OCI-LY1 (cell line): ENCODE results near the gene CRABP1.

Experiments
- H2AFZ ChIP-seq: fragments of 200-600 bp; sonication (generic), shearing (Covaris generic); 2 replicates; pipeline ENCODE4 v1.6.0; 2014; ENCODE audit warnings: antibody characterized with exemption, mild to moderate bottlenecking, low read length
- H3F3A ChIP-seq: fragments of 200-600 bp; sonication (generic), shearing (Covaris generic); 2 replicates; pipeline ENCODE4 v1.6.0; 2014; ENCODE audit warnings: mild to moderate bottlenecking, antibody characterized with exemption, low read length, moderate library complexity; ENCODE audit not compliant: insufficient read depth
- H3K27ac ChIP-seq: fragments of 200-600 bp; sonication (generic); 2 replicates; pipeline ENCODE4 v1.5.1; 2014; ENCODE audit warnings: low read length, mixed run types, mild to moderate bottlenecking, low read depth; ENCODE audit not compliant: poor library complexity, severe bottlenecking
- H3K27me3 ChIP-seq: fragments of 200-600 bp; sonication (generic); 2 replicates; pipeline ENCODE4 v1.6.0; 2014; ENCODE audit warnings: antibody characterized with exemption, mild to moderate bottlenecking, low read length, moderate library complexity; ENCODE audit not compliant: insufficient read depth
- H3K36me3 ChIP-seq: fragments of 200-600 bp; sonication (generic); 2 replicates; pipeline ENCODE4 v1.6.1; 2014; ENCODE audit warnings: mild to moderate bottlenecking, antibody characterized with exemption, low read length, moderate library complexity, mixed read lengths; ENCODE audit not compliant: insufficient read depth
- H3K4me1 ChIP-seq: fragments of 200-600 bp; sonication (generic); 2 replicates; pipeline ENCODE4 v1.5.1; 2014; ENCODE audit warnings: mild to moderate bottlenecking, low read length, moderate library complexity; ENCODE audit not compliant: insufficient read depth, severe bottlenecking
- H3K4me2 ChIP-seq: fragments of 200-600 bp; sonication (generic), shearing (Covaris generic); 2 replicates; pipeline ENCODE4 v1.6.1; 2014; ENCODE audit warnings: low read length
- H3K4me3 ChIP-seq: fragments of 200-600 bp; sonication (generic); 2 replicates; pipeline ENCODE4 v1.5.1; 2014; ENCODE audit warnings: low read length, low read depth, mild to moderate bottlenecking, mixed read lengths; ENCODE audit not compliant: poor library complexity, severe bottlenecking
- H3K79me2 ChIP-seq: fragments of 200-600 bp; shearing (Covaris generic); 2 replicates; pipeline ENCODE4 v1.6.1; 2016; ENCODE audit warnings: mixed run types, low read length, mixed read lengths; ENCODE audit not compliant: insufficient read depth
- H3K9ac ChIP-seq: fragments of 200-600 bp; sonication (generic), shearing (Covaris generic); 2 replicates; pipeline ENCODE4 v1.6.1; 2014; ENCODE audit warnings: mild to moderate bottlenecking, low read length, mixed read lengths
- H3K9me2 ChIP-seq: fragments of 200-600 bp; sonication (generic), shearing (Covaris generic); 2 replicates; pipeline ENCODE4 v1.6.1; 2014; ENCODE audit warnings: low read depth, mild to moderate bottlenecking, low read length, mixed read lengths
- H3K9me3 ChIP-seq: fragments of 200-600 bp; shearing (Covaris generic); 2 replicates; pipeline ENCODE4 v1.6.1; 2014; ENCODE audit warnings: low read length, mixed read lengths
- H4K20me1 ChIP-seq: fragments of 200-600 bp; sonication (generic), shearing (Covaris generic); 2 replicates; pipeline ENCODE4 v1.6.0; 2016; ENCODE audit warnings: mild to moderate bottlenecking, low read length; ENCODE audit not compliant: insufficient read depth
- EZH2 ChIP-seq: fragments of 200-600 bp; sonication (generic), shearing (Covaris generic); IDR thresholded peaks from 2 replicates; pipeline ENCODE4 v1.8.0; 2017; ENCODE audit warnings: borderline replicate concordance, mixed run types, mild to moderate bottlenecking, antibody characterized with exemption, low read length, moderate library complexity, mixed read lengths
- TF ChIP-seq, protein P1 (sequence below): fragments of 200-600 bp; sonication (generic), shearing (Covaris generic); IDR thresholded peaks from 2 replicates; pipeline ENCODE4 v1.5.1; 2017; ENCODE audit warnings: mild to moderate bottlenecking, antibody characterized with exemption, low read length, moderate library complexity, mixed read lengths

The CRABP1 gene

DNA sequence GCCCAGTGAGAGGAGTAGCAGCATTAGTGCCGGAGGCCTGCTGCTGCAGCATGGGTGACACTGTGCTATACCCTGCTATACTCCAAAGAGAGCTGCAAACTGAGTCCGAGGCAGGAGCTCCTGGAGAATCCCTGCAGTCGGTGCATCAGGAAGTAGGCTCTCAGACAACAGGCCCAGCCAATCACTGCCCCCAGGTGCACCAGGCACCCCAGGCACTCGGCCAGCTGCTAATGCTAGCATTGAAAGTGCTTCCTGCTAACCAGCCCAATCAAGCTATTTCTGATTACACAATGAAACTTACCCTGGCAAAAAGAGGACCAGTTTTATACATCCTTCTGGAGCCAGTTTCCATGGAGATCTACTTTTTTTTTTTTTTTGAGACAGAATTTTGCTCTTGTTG lies 52.3 kb downstream of the CRABP1 start:
- H3K4me2 ChIP-seq = no peak overlapping the region
- H3K27ac ChIP-seq = no peak overlapping the region
- H3K4me3 ChIP-seq = no peak overlapping the region
- no peak overlapping the region for H3K9ac ChIP-seq
- H3K27me3 ChIP-seq = no peaks in the 10 kb centered on the region; the same call in 1 of the 2 replicates
- no peaks in the 10 kb centered on the region for H3F3A ChIP-seq
- no peak for TF ChIP-seq EZH2
- TF ChIP-seq, protein P1, sequence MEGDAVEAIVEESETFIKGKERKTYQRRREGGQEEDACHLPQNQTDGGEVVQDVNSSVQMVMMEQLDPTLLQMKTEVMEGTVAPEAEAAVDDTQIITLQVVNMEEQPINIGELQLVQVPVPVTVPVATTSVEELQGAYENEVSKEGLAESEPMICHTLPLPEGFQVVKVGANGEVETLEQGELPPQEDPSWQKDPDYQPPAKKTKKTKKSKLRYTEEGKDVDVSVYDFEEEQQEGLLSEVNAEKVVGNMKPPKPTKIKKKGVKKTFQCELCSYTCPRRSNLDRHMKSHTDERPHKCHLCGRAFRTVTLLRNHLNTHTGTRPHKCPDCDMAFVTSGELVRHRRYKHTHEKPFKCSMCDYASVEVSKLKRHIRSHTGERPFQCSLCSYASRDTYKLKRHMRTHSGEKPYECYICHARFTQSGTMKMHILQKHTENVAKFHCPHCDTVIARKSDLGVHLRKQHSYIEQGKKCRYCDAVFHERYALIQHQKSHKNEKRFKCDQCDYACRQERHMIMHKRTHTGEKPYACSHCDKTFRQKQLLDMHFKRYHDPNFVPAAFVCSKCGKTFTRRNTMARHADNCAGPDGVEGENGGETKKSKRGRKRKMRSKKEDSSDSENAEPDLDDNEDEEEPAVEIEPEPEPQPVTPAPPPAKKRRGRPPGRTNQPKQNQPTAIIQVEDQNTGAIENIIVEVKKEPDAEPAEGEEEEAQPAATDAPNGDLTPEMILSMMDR = no peak
- no peaks in the 10 kb centered on the region for H3K9me2 ChIP-seq
- no peaks in the 10 kb centered on the region for H4K20me1 ChIP-seq
- H3K36me3 ChIP-seq = no peaks in the 10 kb centered on the region
- no peaks in the 10 kb centered on the region for H3K4me1 ChIP-seq
- no peaks in the 10 kb centered on the region for H3K9me3 ChIP-seq
- H3K79me2 ChIP-seq = no peaks in the 10 kb centered on the region
- H2AFZ ChIP-seq = no peak overlapping the region

DNA sequence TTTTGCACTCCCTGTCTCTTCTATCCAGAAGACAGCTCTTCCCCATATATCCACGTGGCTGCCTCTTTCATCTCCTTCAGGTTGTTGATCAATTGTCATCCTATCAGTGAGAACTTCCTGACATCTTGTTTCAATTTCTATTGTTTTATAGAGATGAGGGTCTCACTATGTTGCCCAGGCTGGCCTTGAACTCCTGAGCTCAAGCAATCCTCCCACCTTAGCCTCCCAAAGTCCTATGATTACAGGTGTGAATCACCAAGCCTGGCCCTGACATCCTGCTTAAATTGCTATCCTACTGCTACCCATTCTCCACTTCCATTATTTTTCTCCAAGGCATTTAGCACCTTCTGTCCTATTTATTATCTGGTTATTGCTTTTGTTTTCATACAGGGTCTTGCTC lies 53.0 kb downstream of the CRABP1 start:
- Histone ChIP-seq H3K79me2 (no peaks in the 10 kb centered on the region), H3K27ac (no peak overlapping the region), H3K9ac (no peak overlapping the region), H3K4me3 (no peak overlapping the region), H3F3A (no peaks in the 10 kb centered on the region), H3K9me3 (no peaks in the 10 kb centered on the region), H3K4me2 (no peak overlapping the region), H3K36me3 (no peaks in the 10 kb centered on the region), H3K27me3 (no peaks in the 10 kb centered on the region; the same call in 1 of the 2 replicates), H2AFZ (no peak overlapping the region), H3K4me1 (no peaks in the 10 kb centered on the region), H4K20me1 (no peaks in the 10 kb centered on the region), H3K9me2 (no peaks in the 10 kb centered on the region)
- TF ChIP-seq, protein P1 = no peak
- TF ChIP-seq EZH2 = no peak

DNA sequence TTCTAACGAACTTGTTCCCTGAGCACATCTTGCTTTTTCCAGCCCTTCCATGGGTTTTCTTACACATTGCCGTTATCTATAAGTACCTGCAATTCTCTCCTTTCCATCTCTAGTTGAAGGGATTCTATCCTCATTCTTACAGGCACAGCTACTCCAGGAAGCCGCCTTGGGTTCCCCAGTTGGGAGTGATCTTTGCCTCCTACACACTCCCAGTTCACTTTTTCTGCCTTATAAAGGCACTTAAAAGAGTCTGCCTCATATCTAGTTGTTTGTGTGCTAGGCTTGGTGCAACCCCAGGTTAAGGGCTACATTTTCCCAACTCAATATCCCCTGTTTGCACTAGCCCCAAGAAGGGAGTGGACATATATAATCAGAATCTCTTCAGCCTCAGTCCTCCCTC lies 53.9 kb downstream of the CRABP1 start:
- H3K36me3 ChIP-seq = no peaks in the 10 kb centered on the region
- H3F3A ChIP-seq = no peaks in the 10 kb centered on the region
- H3K27me3 ChIP-seq = no peaks in the 10 kb centered on the region; the same call in 1 of the 2 replicates
- H3K9ac ChIP-seq = no peak overlapping the region
- H2AFZ ChIP-seq = no peak overlapping the region
- H3K4me2 ChIP-seq = no peak overlapping the region
- no peaks in the 10 kb centered on the region for H4K20me1 ChIP-seq
- no peak overlapping the region for H3K27ac ChIP-seq
- H3K9me3 ChIP-seq = no peaks in the 10 kb centered on the region
- no peaks in the 10 kb centered on the region for H3K4me1 ChIP-seq
- H3K9me2 ChIP-seq = no peaks in the 10 kb centered on the region
- H3K79me2 ChIP-seq = no peaks in the 10 kb centered on the region
- H3K4me3 ChIP-seq = no peak overlapping the region
- TF ChIP-seq, protein P1 = no peak
- TF ChIP-seq EZH2 = no peak
